ENCODE data around the gene CATSPERZ. TPM values are rescaled to one million over a fixed set of nuclear protein-coding genes. Genes with fewer than 3 reads are reported as not detected.

Gene CATSPERZ, protein sequence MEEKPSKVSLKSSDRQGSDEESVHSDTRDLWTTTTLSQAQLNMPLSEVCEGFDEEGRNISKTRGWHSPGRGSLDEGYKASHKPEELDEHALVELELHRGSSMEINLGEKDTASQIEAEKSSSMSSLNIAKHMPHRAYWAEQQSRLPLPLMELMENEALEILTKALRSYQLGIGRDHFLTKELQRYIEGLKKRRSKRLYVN
- total RNA-seq (under 1 TPM; 0.50 to 0.69 TPM), polyA plus RNA-seq (ENCODE audit: insufficient read length in 2 of 2) (1 to 10 TPM; 1.4 to 1.6 TPM)
- long read RNA-seq, donor 1: 0 reads
- long read RNA-seq, donor 2: 0 reads
- long read RNA-seq, donor 3: 0 reads
- long read RNA-seq, donor 4: 0 reads

DNA sequence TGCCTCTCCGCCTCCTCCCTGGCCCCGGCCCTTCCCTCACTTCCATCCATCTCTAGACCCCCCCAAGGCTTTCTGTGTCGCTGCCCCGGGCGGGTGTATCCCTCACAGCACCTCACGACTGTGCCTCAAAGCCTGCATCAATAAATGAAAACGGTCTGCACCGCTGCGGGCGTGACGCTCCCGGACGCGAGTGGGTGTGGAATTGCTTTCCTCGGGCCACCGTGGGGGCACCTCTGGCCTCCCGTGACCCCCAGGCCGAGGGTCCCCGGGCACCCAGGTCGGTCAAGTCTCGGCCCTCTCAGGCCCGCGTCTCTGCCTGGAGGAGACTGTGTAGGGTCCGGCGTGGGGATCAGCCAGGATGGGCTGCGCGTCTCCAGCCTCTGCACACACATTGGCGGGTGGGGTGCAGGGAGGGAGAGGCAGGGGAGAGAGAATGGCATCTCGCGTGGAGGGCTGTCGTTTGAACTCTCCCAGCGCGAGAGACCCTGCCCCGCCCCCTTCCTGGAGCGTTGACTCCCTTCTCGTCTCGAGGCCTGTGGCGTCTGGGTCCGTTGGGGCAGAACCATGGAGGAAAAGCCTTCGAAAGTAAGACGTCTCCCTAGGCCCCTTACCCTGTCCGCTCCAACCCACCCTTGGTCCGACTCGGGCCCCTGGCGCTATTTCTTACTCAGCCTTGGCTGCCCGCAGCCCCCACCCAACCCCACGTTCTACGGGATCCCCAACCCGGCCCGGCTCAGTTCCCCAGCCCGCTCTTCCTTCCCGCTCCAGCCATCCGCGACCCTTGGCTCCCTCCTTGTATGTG lies at the start of gene CATSPERZ:
Gene CATSPERZ, plus strand, starts transcription at position 512 of the 802 bp plus-strand sequence. Its CDS starts 53 bp downstream, at position 565.
- Histone ChIP-seq H3K27me3 (ENCODE audit: control insufficient read depth, insufficient read depth, low read length) (peaks cover 73% of the 10 kb centered on the region), H3K36me3 (ENCODE audit: control insufficient read depth, insufficient read depth, low read length) (peaks cover 8% of the 10 kb centered on the region), H3K4me1 (ENCODE audit: control insufficient read depth, insufficient read depth, low read length) (peaks cover 57% of the 10 kb centered on the region), H3K9me3 (ENCODE audit: control insufficient read depth, insufficient read depth, low read length) (no peaks in the 10 kb centered on the region), H3K4me3 (ENCODE audit: low read depth, low read length) (no peak within 1 kb of the TSS), H3K27ac (ENCODE audit: low read depth, low read length) (no peak within 1 kb of the TSS)
- DNase-seq (ENCODE audit: low read depth in 4 of 6, low spot score in 6 of 6): peak in 1 of 6 donors; percentile 23
- WGBS (ENCODE audit: insufficient coverage): 15% methylated on average over 52 of the region's 54 CpGs

DNA sequence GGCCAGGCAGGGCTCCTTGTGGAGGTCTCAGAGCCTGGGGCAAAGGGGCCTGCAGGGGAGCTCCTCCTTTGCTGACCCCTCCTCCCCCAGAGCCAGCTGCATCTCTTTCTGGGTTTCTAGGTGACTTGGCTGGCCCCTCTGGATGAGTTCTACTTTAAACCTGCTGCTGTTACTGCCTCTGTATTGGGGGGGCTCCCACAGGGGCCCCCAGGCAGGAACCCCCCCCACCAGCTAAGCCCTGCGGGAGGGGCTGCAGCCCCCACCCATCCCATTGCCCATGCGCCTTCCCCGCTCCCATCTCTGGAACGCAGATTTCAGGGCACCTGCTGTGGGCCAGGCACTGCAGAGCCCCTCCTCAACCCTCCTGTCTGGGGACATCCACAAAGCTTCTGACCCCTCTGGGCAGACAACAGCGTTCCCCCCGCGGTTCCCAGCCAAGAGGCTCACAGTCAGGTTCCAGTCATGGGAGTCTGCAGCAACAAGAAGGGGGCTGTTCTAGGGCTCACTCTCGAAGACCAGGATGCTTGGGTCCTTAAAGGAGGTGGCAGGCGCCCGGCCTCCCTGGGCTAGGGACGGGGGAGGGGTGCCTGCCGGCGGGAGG lies 49.6 kb upstream of the CATSPERZ start:
- Histone ChIP-seq H3K4me1 (ENCODE audit: control insufficient read depth, insufficient read depth, low read length) (peaks cover 61% of the 10 kb centered on the region), H3K9me3 (ENCODE audit: control insufficient read depth, insufficient read depth, low read length) (no peaks in the 10 kb centered on the region), H3K36me3 (ENCODE audit: control insufficient read depth, insufficient read depth, low read length) (peaks cover 14% of the 10 kb centered on the region), H3K27me3 (ENCODE audit: control insufficient read depth, insufficient read depth, low read length) (peaks cover 6% of the 10 kb centered on the region), H3K27ac (ENCODE audit: low read depth, low read length) (no peak overlapping the region), H3K4me3 (ENCODE audit: low read depth, low read length) (peak overlapping the region; percentile 52)
- 17% methylated on average over 12 of the region's 13 CpGs for WGBS (ENCODE audit: insufficient coverage)
- DNase-seq (ENCODE audit: low read depth in 4 of 6, low spot score in 6 of 6): no peak

DNA sequence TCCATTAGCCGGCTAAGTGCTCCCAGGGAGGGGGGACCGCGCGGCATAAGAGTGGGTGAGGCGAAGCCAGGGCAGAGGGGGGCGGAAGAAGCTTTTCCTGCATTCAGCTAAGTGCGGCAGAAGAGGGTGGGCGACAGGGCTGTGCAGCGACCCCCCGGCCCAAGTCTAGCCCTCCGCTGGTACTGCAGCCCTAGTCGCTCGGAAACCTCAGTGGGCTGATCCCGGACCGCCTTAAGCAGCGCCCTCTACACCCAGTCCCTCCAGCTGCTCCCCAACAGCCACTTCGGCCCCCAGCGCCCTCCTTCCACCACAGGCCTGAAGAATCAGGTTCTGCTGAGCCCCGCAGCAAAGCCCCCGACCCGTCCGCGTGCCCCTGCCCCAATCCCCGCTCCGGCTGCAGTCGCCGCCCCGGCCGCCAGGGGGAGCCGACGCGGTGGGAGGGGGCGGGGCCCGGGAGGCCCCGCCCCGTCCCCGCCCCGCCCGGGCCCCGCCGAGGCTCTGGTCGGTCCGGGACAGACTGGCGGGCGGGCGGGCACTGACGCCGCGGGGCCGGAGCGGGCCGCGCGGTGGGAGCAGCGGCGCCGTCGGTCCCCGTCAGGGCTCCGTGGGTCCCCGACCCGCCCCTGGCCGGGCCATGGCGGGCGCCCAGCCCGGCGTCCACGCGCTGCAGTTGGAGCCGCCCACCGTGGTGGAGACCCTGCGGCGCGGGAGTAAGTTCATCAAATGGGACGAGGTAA lies 49.0 kb upstream of the CATSPERZ start, which contains the start of gene PLCB3:
Gene PLCB3, plus strand, starts transcription at position 515 of the 737 bp plus-strand sequence. Its CDS starts 120 bp downstream, at position 635.
- H3K36me3 ChIP-seq (ENCODE audit: control insufficient read depth, insufficient read depth, low read length): peaks cover 21% of the 10 kb centered on the region
- under 1% methylated on average over 75 of the region's 75 CpGs for WGBS (ENCODE audit: insufficient coverage)
- H3K9me3 ChIP-seq (ENCODE audit: control insufficient read depth, insufficient read depth, low read length): no peaks in the 10 kb centered on the region
- DNase-seq (ENCODE audit: low read depth in 4 of 6, low spot score in 6 of 6): peak in 1 of 6 donors; percentile 65
- H3K27me3 ChIP-seq (ENCODE audit: control insufficient read depth, insufficient read depth, low read length): peaks cover 6% of the 10 kb centered on the region
- peaks cover 54% of the 10 kb centered on the region for H3K4me1 ChIP-seq (ENCODE audit: control insufficient read depth, insufficient read depth, low read length)
- H3K4me3 ChIP-seq (ENCODE audit: low read depth, low read length): peak within 1 kb of the TSS; percentile 53
- peak within 1 kb of the TSS; percentile 29 for H3K27ac ChIP-seq (ENCODE audit: low read depth, low read length)

DNA sequence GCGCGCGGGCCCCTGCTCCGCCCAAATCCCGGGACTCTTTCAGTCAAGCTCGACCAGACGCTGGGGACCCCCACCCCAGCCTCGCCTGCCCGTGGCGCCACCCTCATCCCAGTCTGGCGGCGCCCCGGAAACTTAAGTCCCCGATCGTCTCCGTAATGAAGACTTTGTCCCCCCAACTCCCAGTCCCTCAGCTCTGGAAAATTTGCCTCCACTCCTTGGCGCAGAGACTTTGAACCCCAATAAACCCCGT lies 48.5 kb upstream of the CATSPERZ start:
- no peaks in the 10 kb centered on the region for H3K9me3 ChIP-seq (ENCODE audit: control insufficient read depth, insufficient read depth, low read length)
- H3K36me3 ChIP-seq (ENCODE audit: control insufficient read depth, insufficient read depth, low read length): peaks cover 26% of the 10 kb centered on the region
- under 1% methylated on average over 18 of the region's 18 CpGs for WGBS (ENCODE audit: insufficient coverage)
- no peak for DNase-seq (ENCODE audit: low read depth in 4 of 6, low spot score in 6 of 6)
- H3K4me3 ChIP-seq (ENCODE audit: low read depth, low read length): peak overlapping the region; percentile 53
- peaks cover 6% of the 10 kb centered on the region for H3K27me3 ChIP-seq (ENCODE audit: control insufficient read depth, insufficient read depth, low read length)
- peaks cover 54% of the 10 kb centered on the region for H3K4me1 ChIP-seq (ENCODE audit: control insufficient read depth, insufficient read depth, low read length)
- peak overlapping the region; percentile 29 for H3K27ac ChIP-seq (ENCODE audit: low read depth, low read length)

DNA sequence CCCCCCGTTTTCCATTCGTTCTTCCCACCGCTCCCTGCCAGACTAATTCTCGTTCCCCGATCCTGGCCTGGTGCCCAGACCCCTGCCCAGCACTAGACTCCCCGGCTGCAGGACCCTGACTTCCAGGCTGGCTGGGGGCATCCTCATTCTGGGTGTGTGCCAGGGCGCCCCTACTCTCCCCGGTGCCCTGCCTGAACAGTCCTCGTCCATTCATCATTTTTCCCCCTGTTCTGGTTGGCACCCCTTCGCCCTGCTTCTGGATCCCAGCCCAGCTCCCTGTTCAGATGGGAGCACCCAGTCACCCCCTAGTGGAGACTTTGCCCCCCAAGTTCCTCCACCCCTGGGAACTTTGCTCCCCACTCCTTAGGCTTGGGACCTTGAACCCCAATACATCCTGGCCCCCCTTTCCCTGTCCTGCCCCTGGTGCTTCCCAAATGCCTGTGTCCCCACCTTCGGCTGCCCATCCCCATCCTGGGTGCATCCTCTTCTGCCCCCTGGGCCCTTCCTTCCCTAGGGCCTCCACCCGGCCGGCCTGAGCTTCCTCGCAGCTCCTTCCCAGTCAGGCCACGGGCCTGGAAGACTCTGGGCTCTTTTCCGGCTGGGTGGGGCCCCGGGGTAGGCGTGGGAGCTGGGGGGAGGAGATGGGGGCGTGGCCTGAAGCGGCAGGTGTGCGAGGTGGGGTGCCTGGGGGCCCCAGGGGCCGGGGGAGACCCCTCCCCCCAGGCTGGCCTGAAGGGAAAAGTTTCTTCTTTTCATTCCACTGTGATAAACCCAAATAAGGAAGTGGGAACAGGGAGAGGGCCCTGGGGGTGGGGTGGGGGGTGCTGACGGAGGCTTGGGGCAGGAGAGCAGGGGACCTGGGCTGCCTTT lies 47.9 kb upstream of the CATSPERZ start:
- H3K36me3 ChIP-seq (ENCODE audit: control insufficient read depth, insufficient read depth, low read length): peaks cover 29% of the 10 kb centered on the region
- H3K4me3 ChIP-seq (ENCODE audit: low read depth, low read length): peak overlapping the region; percentile 53
- H3K9me3 ChIP-seq (ENCODE audit: control insufficient read depth, insufficient read depth, low read length): no peaks in the 10 kb centered on the region
- H3K27ac ChIP-seq (ENCODE audit: low read depth, low read length): peak overlapping the region; percentile 29
- 13% methylated on average over 14 of the region's 23 CpGs for WGBS (ENCODE audit: insufficient coverage)
- peaks cover 49% of the 10 kb centered on the region for H3K4me1 ChIP-seq (ENCODE audit: control insufficient read depth, insufficient read depth, low read length)
- peak in 1 of 6 donors; percentile 59 for DNase-seq (ENCODE audit: low read depth in 4 of 6, low spot score in 6 of 6)
- H3K27me3 ChIP-seq (ENCODE audit: control insufficient read depth, insufficient read depth, low read length): peaks cover 6% of the 10 kb centered on the region

DNA sequence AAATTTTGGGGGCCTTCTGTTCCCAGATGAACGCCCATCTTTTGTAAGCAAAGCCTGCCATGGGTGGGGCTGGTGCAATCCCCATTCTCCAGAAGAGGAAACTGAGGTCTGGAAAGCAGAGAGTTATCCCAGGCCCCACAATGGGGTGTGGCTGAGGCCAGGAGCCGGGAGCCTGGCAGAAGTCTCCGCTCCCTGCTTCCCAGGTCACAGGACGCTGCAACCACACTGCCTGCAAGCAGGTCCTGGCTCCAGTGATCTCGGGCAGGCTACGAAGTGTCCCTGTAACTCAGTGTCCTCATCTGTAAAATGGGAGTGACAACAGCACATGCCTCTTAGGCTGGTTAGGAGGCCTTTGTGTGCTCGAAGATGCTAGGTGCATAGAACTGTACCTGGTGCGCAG lies 47.1 kb upstream of the CATSPERZ start:
- H3K36me3 ChIP-seq (ENCODE audit: control insufficient read depth, insufficient read depth, low read length): peaks cover 34% of the 10 kb centered on the region
- H3K9me3 ChIP-seq (ENCODE audit: control insufficient read depth, insufficient read depth, low read length): no peaks in the 10 kb centered on the region
- 83% methylated on average over 8 of the region's 8 CpGs for WGBS (ENCODE audit: insufficient coverage)
- no peak overlapping the region for H3K4me3 ChIP-seq (ENCODE audit: low read depth, low read length)
- no peak for DNase-seq (ENCODE audit: low read depth in 4 of 6, low spot score in 6 of 6)
- peaks cover 6% of the 10 kb centered on the region for H3K27me3 ChIP-seq (ENCODE audit: control insufficient read depth, insufficient read depth, low read length)
- no peak overlapping the region for H3K27ac ChIP-seq (ENCODE audit: low read depth, low read length)
- peaks cover 43% of the 10 kb centered on the region for H3K4me1 ChIP-seq (ENCODE audit: control insufficient read depth, insufficient read depth, low read length)

DNA sequence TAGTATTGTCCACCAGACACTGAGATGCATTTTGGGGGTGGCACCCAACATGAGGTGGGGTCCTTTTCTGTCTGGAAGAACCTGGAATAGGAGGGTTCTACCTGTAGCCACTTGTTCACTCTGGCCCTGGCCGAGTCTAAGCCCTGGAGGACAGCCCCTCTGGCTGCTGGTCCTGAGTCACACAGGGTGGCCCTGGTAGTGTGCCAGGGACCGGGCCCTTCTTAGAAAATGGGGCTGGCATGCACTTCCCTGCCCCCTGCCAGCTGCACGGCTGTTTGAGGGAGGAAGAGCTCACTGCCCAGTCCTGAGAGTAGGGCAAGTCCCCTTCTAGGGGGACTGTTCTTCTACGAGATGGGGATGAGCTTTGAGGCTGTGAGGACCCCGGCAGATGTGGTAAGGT lies 46.7 kb upstream of the CATSPERZ start:
- WGBS (ENCODE audit: insufficient coverage): 34% methylated on average over 4 of the region's 5 CpGs
- H3K4me1 ChIP-seq (ENCODE audit: control insufficient read depth, insufficient read depth, low read length): peaks cover 43% of the 10 kb centered on the region

DNA sequence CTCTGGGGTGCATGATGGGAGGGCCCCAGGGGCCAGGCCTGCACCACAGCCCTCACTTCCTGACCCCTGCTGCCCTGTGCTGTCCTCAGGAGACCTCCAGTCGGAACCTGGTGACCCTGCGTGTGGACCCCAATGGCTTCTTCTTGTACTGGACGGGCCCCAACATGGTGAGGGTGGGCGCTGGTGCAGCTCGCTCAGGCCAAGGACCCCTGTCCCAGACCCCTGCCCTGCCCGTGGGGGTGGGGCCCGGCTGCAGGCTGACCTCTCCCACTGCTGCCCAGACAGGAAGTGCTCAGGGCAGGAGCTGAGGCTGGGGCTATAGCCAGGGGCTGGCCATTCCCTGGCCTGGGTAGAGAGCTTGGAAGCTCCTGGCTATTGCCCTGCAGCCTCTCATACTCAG lies 45.8 kb upstream of the CATSPERZ start:
- Histone ChIP-seq H3K27ac (ENCODE audit: low read depth, low read length) (no peak overlapping the region), H3K27me3 (ENCODE audit: control insufficient read depth, insufficient read depth, low read length) (peaks cover 6% of the 10 kb centered on the region), H3K36me3 (ENCODE audit: control insufficient read depth, insufficient read depth, low read length) (peaks cover 46% of the 10 kb centered on the region), H3K4me1 (ENCODE audit: control insufficient read depth, insufficient read depth, low read length) (peaks cover 43% of the 10 kb centered on the region), H3K4me3 (ENCODE audit: low read depth, low read length) (no peak overlapping the region), H3K9me3 (ENCODE audit: control insufficient read depth, insufficient read depth, low read length) (no peaks in the 10 kb centered on the region)
- no peak for DNase-seq (ENCODE audit: low read depth in 4 of 6, low spot score in 6 of 6)
- 96% methylated on average over 7 of the region's 7 CpGs for WGBS (ENCODE audit: insufficient coverage)

More for the DNA sequence above, 46.7 kb upstream of the CATSPERZ start:
- Histone ChIP-seq H3K27ac (ENCODE audit: low read depth, low read length) (no peak overlapping the region), H3K27me3 (ENCODE audit: control insufficient read depth, insufficient read depth, low read length) (peaks cover 6% of the 10 kb centered on the region), H3K9me3 (ENCODE audit: control insufficient read depth, insufficient read depth, low read length) (no peaks in the 10 kb centered on the region), H3K36me3 (ENCODE audit: control insufficient read depth, insufficient read depth, low read length) (peaks cover 38% of the 10 kb centered on the region), H3K4me3 (ENCODE audit: low read depth, low read length) (no peak overlapping the region)
- peak in 1 of 6 donors; percentile 74 for DNase-seq (ENCODE audit: low read depth in 4 of 6, low spot score in 6 of 6)
